GM18951 (cell line): ENCODE measurements around the gene NLE1.
A peak's percentile ranks its signal among the peaks of the same experiment; 100 is the strongest.

ENCODE experiments used
- POLR2A ChIP-seq: IDR thresholded peaks from 4 replicates; pipeline ENCODE4 v1.6.1; 2011; ENCODE audit warnings: mild to moderate bottlenecking; ENCODE audit not compliant: insufficient read length, insufficient read depth; ENCODE audit errors: extremely low read depth
- in situ Hi-C: fragments of 300-500 bp; cut with MboI; formaldehyde crosslinking; loops from one replicate; pipeline ENCODE4 v1.12.0; 2022; ENCODE audit warnings: low sequenced_read_pairs, mixed read lengths, inconsistent platforms; ENCODE audit not compliant: unreplicated experiment

Gene NLE1

DNA sequence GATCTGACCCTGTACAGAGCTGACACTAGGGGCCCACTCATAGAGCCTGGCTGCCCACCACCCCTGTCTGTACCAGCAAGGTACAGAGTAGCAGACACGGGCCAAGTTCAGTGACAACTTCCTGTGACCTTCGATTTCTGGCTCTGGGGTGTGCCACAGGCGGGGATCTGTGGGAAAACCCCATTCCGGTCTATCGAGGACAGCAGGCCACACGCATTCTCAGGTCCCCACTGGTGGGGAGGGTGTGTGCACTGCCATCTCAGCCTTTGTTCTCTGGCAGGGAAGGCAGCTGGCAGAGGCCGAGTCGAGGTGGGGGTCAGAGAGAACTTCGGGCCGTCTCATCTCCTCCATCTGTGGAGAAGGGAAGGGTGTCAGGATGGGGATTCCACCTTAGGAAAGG lies 10.0 kb downstream of the NLE1 start:
- in situ Hi-C loops, result no loop called here
- no peak for TF ChIP-seq POLR2A

DNA sequence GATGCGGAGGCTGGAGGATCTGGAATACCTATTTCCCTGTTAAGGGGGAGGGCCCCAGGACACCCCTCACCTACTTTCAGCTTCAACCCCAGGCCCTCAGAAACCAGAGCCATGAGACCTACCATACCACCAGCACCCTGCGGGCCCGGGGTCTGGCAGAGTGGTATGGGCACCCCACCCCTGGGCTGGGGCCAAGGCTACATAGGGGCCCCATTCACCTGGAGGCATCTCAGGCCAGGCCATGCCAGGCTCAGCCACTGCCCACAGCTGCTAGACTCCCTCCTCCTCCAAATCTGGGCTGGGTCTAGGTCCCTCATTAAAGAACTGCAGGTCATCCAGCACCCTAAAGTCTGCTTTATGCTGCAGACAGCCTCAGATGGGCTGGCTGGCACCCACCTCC lies 11.7 kb downstream of the NLE1 start:
- in situ Hi-C loops, result no loop called here
- no peak for TF ChIP-seq POLR2A

DNA sequence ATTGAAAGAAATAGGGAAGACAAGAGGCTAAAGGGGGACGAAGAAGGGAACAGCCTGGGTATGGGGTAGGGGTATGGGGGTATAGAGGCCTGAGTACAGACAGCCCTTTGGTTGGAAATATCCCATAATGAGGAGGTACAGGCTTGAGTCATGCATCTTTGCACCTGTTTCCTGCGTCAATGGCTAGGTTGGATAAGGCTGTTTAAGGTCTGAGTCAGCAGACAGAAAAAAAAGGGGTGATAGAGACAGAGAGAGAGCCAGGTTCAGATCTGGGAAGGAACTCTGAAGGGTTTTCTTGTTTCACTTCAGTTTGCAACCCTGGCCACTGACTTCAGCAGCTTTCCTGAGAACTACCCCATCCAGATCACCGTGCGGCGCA lies 12.1 kb downstream of the NLE1 start:
- in situ Hi-C loops, result no loop called here
- TF ChIP-seq POLR2A, result no peak

DNA sequence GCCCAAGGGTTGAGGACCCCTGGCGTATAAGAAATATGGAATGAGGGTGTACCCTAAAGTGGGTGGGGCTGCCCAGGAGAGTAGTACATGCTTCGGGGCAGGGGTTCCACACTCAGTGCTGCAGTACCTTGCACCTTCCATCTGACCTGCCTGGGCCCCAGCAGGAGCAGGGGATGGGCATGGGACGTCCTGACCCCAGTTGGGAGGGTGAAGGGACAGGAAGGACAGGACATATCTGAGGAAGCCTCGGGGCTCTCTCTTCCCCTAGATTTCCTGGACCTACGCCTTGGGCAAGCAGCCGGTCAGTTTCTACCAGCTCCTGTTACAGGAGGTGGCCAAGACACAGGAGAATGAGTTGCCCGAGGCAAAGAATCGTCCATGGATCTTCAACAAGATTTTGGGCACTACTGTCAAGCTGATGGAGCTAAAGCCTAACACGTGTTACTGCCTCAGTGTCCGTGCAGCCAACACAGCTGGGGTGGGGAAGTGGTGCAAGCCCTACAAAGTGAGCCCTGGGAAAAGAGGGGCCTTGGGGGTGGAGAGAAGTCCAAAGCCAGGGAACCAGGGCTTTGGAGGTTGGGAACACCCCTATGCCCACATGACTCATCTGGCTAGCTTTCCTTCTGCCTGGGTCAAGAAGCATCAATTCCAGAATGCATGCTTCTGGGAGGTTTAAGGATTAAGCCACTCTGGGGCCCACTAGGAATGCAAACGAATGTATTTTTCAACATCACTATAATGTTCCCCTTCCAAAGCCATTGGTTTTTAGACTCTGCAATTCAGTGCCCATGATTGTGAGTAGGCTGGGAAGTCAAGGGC lies 12.7 kb downstream of the NLE1 start:
- in situ Hi-C loops, result no loop called here
- no peak for TF ChIP-seq POLR2A

DNA sequence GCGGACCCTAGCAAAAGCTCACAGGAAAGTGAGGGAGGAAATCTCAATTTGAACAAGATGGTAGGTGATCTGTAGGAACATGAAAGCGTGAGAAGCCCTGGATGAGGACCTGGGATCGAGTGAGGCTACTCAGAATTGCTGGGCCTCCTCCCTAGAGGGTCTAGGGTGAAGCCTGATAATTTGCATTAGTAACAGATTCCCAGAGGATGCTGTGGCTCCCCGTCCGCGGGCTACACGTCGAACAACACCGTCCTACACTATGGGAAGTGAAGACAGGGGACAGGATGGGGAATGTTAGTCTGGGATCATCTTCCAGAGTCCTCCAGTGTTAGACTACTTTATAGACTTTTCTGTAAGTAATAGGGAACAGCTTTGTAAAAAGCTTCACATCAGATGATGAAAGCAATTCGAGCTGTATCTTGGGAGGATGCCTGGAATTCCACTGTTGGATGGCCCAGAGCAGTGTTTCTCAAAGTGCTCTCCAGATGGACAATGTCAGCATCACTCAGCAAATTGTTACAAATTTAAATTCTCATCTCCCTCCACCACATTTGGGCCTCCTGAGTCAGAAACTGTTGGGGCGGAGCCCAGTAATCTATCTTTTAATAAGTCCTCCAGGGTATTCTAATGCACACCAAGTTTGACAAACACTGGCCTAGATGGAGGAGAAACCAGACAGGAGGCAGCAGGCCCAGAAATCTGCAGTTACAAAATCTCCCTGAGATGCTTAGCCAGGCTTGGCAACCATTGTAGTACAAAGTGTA lies 14.2 kb downstream of the NLE1 start:
- in situ Hi-C loops, result no loop called here
- no peak for TF ChIP-seq POLR2A

DNA sequence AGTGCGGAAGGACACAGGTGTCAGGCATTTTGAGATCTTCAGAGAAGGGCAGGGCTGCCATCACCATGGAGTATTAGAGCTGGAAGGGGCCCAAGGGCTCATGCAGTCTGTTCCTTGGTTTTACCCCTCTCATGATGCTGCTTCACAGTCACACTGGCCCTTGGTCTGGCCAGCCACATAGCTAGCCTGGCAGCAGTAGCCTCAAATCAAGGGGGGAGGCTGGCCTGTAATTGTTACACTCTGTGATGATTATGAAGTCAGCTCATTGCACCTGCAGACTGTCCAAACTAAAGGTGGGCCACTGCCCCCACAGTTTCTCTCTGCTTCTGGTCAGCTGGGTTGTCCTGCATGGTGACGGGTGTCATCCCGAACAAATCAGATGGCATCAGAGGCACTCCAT lies 20.8 kb downstream of the NLE1 start, which contains the start of gene FNDC8:
Gene FNDC8, plus strand, starts transcription at position 301 of the 400 bp plus-strand sequence. Its CDS starts 79 bp downstream, at position 380.
- TF ChIP-seq POLR2A, result no peak
- in situ Hi-C loops, result loop anchor here (5.0 to 25.0 kb wide), 2 partner anchors 584 to 699 kb away; no protein-coding TSS in a partner anchor

DNA sequence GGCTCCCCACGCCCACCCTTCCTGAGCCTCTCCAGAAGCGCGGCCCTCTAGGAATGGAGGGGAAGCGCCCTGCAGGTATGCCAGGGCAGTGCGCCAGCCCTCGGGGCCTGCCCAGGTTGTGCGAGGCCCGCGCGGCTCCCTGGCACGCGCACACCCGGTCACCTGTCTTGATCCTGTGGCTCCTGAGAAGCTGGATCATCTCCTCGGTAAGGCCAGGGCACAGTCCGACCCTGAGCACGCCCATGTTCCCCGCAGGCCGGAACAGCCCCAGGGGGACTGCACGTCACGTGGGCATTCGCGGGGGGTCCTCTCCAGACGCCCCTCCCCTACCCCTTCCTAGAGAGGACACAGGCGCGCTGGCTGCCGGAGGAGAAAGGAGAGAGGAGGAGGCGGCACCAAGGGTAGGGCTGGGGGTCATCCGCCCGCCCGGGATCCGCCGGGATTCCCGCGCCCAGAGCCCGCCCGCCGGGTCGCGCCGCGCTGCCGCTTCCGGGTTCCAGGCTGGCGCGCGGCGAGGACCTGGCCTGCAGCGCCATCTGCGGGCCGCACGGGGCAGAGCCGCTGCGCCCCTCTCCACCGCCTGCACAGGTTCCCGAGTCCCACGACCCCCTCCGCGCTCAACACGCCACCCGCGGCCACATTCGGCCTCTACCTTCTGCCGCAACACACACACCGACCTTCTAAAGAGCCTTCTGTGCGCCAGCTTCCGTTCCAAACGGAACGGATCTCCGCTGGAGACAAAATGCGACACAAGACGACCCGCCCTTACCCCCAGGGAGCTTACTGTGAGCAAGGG lies 22.5 kb downstream of the NLE1 start, which contains the start of gene RAD51D:
Gene RAD51D, minus strand, starts transcription at position 491 of the 796 bp plus-strand sequence. Its CDS starts 247 bp downstream, at position 244.
- TF ChIP-seq POLR2A, result peak; percentile 56
- in situ Hi-C loops, result loop anchor here (5.0 to 25.0 kb wide), 2 partner anchors 582 to 697 kb away; no protein-coding TSS in a partner anchor

DNA sequence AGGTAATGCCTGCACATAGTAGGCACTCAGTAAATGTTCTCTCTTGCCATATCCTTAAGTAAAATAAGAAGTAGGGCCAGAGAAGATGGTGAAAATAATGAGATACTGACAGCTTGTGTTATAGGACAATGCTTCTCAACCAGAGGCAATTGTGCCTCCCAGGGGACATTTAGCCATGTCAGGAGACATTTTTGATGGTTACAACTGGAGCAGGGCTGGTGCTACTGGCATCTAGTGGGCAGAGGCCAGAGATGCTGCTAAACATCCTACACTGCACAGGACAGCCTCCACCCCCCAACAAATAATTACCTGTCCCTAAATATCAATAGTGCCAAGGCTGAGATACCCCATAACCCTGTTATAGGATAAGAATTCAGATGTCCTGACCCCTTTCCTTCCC lies 24.1 kb downstream of the NLE1 start:
- no peak for TF ChIP-seq POLR2A
- in situ Hi-C loops, result loop anchor here (25.0 kb wide), 1 partner anchor 581 kb away; no protein-coding TSS in a partner anchor

DNA sequence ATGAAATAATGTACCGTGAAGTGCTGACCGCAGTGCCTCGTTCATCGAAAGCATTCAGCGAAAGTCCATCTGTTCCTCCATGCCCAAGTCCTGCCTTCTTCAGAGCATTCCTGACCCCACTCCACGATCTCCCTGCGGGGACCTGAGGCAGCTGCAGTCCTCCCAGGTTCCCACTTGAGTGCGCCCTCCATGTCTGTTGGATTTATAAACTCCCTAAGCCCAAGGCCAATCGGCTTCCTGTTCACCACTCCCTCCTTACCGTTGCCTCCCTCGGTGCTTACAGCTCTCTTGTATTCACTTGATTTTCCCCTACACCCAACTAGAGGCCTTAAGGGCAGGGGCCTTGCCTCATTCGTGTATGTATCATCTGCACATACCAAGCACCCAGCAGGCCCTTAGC lies 25.3 kb downstream of the NLE1 start:
- TF ChIP-seq POLR2A, result no peak
- in situ Hi-C loops, result loop anchor here (25.0 kb wide), 1 partner anchor 580 kb away; no protein-coding TSS in a partner anchor

DNA sequence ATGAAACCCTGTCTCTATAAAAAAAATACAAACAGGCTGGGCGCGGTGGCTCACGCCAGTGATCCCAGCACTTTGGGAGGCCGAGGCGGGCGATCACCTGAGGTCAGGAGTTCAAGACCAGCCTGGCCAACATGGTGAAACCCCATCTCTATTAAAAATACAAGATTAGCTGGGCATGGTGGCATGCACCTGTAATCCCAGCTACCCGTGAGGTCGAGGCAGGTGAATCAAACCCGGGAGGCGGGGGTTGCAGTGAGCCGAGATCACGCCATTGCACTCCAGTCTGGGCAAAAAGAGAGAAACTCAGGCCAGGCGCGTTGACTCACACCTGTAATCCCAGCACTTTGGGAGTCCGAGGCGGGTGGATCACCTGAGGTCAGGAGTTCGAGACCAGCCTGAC lies 31.3 kb downstream of the NLE1 start:
- in situ Hi-C loops, result loop anchor here (25.0 kb wide), 1 partner anchor 573 kb away; no protein-coding TSS in a partner anchor

DNA sequence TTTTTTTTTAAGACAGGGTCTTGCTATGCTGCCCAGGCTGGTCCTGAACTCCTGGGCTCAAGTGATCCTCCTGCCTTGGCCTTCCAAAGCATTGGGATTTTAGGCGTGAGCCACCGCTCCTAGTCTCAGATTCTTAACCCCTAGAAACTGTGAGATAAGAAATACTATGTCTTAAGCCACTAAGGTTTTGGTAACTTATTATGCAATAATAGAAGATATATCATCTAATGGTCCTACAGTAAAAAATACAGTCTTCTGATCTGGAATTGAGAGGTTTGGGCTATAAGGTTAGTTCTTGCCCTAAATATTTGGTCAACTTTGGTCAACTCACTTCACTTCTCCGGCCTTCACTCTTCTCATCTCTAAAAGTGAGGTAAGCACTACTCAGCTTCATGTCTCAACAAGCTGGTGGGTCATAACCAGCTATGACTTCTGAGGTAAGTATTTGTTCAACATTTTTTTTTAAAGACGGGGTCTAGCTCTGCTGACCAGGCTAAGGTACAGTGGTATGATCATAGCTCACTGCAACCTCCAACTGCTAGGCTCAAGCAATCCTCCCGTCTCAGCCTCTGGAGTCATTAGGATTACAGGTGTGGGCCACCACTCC lies 37.2 kb downstream of the NLE1 start:
- TF ChIP-seq POLR2A, result no peak
- in situ Hi-C loops, result loop anchor here (25.0 kb wide), 1 partner anchor 568 kb away; no protein-coding TSS in a partner anchor

DNA sequence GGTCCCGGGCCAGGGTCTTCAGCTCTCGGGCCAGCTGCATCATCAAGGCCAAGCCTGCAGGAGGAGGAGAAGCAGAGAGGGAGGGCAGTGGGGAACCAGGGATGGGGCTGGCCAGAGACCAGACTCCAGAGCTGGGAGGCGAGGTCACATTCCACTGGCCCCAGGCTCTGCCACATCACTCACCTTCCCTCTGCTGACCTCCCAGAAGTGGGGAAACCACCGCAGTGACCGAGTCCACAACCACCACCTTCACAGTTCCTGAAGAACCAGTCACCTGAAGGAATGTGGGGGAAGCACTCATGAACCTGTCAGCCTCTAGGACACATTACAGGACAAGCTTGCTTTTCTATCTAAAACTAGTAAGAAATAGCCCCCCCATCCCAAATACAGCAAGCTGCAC lies 38.8 kb downstream of the NLE1 start:
- in situ Hi-C loops, result loop anchor here (25.0 kb wide), 1 partner anchor 566 kb away; no protein-coding TSS in a partner anchor

More for the DNA sequence above, 38.8 kb downstream of the NLE1 start:
- TF ChIP-seq POLR2A, result no peak
